Kidney tubule cell (primary cell): ENCODE measurements around the gene LTBP1.
A peak's percentile ranks its signal among the peaks of the same experiment; 100 is the strongest.
"Not testable (repeated sequence)": the region's sequence is repeated elsewhere in the genome, so short reads cannot be mapped to it uniquely, and the experiment has no call there.

Experiments
- DNase-seq: peaks from one replicate; pipeline ENCODE4 v3.0.0-alpha.2; 2018; ENCODE audit warnings: low spot score

The LTBP1 gene

DNA sequence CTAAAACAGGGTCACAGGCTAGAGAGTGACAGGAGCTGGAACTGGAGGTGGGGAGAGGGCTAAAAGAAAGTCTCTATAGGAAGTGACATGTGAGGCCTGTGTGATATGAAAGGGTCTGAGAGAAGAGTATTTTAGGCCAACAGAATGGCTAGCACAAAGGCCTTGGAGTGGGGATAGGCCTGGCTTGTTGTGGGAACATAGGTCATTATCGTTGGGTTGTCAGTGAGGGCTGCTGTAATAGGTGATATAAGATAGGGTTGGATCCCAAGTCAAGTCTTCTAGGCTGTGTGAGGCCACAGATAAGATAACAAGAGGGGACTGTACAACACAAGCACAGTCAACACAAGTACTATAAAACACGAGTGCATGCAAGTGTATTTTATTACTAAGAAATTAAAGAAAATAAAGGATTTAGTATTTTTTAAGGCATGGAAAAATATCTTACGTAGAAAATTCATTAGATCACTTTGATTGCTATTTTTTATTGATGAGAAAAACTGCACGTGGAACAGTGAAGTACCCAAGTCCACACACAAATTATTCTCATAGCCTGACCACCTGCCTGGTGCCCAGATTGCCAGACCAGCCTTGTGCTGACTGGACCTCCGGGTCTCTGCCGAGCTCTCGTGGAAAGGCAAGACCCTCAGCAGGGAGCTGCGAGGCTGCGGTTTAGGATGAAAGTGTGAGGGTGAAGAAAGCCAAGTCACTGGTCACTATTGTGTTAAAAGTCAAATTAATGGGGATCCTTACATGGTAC lies 14.1 kb downstream of the LTBP1 start:
- no peak for DNase-seq

GRCh38 chr2:32962690-32963089 lies 15.9 kb downstream of the LTBP1 start:
- DNase-seq: no peak

- DNase-seq: no peak
Measured at GRCh38 chr2:32963941-32964340, 17.2 kb downstream of the LTBP1 start.

DNA sequence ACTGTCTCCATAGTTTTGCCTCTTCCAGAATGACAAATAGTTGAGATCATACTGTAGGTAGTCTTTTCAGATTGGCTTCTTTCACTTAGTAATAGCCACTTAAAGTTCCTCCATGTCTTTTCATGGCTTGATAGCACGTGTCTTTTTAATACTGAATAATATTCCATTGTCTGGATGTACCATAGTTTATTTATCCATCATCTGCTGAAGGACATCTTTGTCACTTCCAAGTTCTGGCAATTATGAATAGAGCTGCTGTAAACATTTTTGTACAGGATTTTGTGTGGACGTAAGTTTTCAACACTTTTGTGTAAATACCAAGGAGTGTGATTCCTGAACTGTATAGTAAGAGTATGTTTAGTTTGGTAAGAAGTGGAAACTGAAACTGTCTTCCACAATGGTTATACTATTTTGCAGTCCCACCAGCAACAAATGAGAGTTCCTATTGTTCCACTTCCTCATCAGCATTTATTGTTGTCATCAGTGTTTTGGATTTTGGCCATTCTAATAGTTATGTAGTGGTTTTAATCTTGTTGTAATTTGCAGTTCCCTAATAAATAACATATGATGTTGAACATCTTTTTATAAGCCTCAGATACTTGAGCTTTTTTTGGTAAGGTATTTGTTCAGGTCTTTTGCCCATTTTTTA lies 18.9 kb downstream of the LTBP1 start:
- DNase-seq: no peak

- DNase-seq: no peak
Measured at GRCh38 chr2:32969444-32970162, 22.9 kb downstream of the LTBP1 start.

DNA sequence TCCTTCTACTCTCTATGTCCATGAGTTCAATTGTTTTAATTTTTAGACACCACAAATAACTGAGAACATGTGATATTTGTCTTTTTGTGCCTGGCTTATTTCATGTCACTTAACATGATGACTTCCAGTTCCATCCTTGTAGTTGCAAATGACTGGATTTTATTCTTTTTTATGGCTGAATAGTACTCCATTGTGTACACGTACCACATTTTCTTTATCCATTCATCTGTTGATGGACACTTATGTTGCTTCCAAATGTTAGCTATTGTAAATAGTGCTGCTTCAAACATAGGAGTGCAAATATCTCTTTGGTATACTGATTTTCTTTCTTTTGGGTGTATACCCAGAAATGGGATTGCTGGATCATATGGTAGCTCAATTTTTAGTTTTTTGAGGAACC lies 27.0 kb downstream of the LTBP1 start:
- DNase-seq: not testable (repeated sequence)

- DNase-seq: no peak
Measured at GRCh38 chr2:32976409-32977063, 29.8 kb downstream of the LTBP1 start.

GRCh38 chr2:32977228-32977758 lies 30.5 kb downstream of the LTBP1 start:
- DNase-seq: peak; percentile 55

DNA sequence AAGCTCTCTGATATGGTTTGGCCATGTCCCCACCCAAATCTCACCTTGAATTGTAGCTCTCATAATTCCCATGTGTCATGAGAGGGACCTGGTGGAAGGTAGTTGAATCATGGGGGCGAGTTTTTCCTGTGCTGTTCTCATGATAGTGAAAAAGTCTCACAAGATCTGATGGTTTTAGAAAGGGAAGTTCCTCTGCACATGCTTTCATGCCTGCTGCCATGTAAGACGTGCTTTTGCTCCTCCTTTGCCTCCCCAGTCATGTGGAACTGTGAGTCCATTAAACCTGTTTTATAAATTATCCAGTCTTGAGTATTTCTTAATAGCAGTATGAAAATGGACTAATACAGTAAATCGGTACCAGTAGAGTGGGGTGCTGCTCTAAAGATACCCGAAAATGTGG lies 34.9 kb downstream of the LTBP1 start:
- DNase-seq: no peak

- not testable (repeated sequence) for DNase-seq
Measured at GRCh38 chr2:32983193-32983924, 36.6 kb downstream of the LTBP1 start.

- no peak for DNase-seq
Measured at GRCh38 chr2:32986480-32986879, 39.7 kb downstream of the LTBP1 start.

- DNase-seq: no peak
Measured at GRCh38 chr2:32988525-32988924, 41.8 kb downstream of the LTBP1 start.

- DNase-seq: no peak
Measured at GRCh38 chr2:32990556-32990955, 43.8 kb downstream of the LTBP1 start.

DNA sequence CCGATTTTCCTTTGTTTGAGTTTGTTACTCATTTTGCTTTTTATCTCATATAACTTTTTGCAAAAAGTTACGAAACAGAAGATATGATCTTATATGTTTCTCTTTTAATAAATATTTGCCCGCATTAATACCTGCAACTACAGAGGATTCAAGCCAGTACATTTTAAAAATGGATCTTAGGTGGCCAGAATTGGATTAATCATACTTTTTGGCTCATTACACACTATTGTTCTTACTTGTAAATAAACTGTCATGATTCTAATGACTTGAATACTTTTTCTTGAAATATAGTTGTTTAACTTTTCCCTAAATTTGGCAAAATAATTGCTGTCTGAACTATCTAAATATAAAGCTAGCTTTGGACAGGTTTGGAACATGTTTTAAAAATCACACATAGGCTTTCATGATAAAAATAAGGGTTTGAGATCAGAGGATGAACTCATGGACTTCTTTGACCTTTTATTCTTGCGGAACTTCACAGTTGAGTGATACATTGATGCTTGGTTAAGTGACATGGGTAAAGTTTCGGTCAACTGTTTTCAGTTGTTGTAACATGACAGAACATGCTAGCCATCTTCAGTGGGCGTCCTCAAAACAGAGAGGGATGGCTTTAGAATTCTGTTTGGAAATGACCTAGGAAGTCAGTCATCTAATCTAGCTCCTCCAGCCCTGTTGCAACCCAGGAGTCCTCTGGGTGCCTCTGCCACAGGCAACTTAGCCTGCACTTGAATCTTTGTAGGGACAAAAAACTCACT lies 44.5 kb downstream of the LTBP1 start:
- DNase-seq: no peak

DNA sequence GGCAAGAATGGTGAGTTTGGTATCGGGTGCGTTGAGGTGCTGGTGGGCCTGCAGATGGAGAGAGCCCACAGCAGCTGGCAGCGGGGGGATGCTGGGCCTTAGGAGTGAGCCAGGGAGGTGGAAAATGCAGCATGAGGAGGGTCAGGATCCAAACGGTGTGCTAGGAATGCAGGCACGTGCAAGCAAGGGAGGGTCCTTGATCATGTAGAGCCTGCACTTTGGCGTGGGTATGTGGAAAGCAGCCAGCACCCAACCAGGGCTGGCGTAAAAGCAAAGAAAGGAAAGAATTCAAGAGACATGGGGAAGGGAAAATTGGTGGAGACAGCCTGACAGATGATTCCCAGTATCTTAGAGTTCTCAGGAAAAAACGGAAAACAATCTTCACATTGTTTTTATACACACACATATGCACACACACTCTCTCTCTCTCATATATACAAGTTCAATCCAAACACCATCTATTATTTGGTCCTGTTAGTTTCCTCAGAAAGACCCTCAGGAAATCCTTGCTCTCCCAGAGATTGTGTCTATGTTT lies 46.3 kb downstream of the LTBP1 start:
- DNase-seq: no peak

GRCh38 chr2:32997705-32998104 lies 51.0 kb downstream of the LTBP1 start:
- no peak for DNase-seq

DNA sequence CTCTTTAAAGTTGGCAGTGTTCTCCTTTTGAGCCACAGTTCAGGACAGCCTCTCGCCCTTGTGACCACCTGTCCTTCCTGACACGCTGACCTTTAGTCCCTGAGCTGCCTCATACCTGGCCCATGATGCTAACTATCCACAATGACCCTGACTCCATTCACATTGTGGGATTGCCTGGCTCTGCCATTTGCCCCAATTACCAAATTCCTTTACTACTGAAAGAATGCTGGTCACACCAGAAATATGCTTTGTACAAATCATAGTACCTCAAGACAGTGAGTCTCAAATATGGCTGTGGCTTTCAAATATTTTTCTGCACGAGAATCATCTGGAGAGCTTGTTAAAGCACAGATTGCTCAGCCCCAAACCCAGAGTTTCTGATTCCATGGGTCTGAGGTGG lies 54.2 kb downstream of the LTBP1 start:
- no peak for DNase-seq

DNA sequence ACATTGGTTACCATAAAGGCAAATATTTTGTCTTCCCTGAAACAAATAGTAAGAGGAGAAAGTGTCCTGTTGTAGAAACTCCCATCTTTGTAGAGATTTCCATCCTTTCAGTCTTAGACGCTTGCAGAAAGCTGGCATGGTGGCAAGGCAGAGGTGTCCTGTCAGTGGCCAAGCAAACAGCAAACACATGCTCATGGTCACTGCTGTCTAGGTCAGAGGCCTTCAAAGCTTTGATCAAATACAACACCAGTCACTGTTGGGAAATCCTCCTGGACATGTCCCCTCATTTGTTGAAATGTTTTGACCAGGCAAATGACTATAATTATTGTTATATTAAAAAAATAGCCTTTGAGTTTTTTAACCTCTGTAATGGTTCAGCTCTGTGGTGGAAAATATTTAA lies 55.1 kb downstream of the LTBP1 start:
- no peak for DNase-seq

GRCh38 chr2:33002863-33003262 lies 56.1 kb downstream of the LTBP1 start:
- no peak for DNase-seq

GRCh38 chr2:33005057-33005456 lies 58.3 kb downstream of the LTBP1 start:
- no peak for DNase-seq

GRCh38 chr2:33008716-33009115 lies 62.0 kb downstream of the LTBP1 start:
- DNase-seq: no peak
